IPS-20b (cell line): Measurements from ENCODE around the gene MKNK1.

Source experiments
- H3K27ac ChIP-seq: one replicate; pipeline ENCODE4 v1.5.1; 2013; ENCODE audit warnings: low read length
- H3K27me3 ChIP-seq: 2 replicates; pipeline ENCODE4 v1.6.1; 2013; ENCODE audit warnings: mild to moderate bottlenecking, low read length, inconsistent platforms; ENCODE audit not compliant: insufficient read depth
- H3K36me3 ChIP-seq: 2 replicates; pipeline ENCODE4 v1.6.1; 2013; ENCODE audit warnings: low read depth, mild to moderate bottlenecking, inconsistent platforms, low read length, moderate library complexity; ENCODE audit not compliant: insufficient read depth
- H3K4me1 ChIP-seq: 2 replicates; pipeline ENCODE4 v1.6.1; 2013; ENCODE audit warnings: mild to moderate bottlenecking, control low read depth, inconsistent platforms, low read length, moderate library complexity; ENCODE audit not compliant: insufficient read depth
- H3K4me3 ChIP-seq: 2 replicates; pipeline ENCODE4 v1.5.1; 2013; ENCODE audit warnings: mild to moderate bottlenecking, low read length, inconsistent platforms
- H3K9ac ChIP-seq: 2 replicates; pipeline ENCODE4 v1.6.1; 2013; ENCODE audit warnings: low read depth, mild to moderate bottlenecking, inconsistent platforms, low read length, moderate library complexity
- H3K9me3 ChIP-seq: 2 replicates; pipeline ENCODE4 v1.6.1; 2013; ENCODE audit warnings: mild to moderate bottlenecking, low read depth, low read length, inconsistent platforms; ENCODE audit not compliant: insufficient read depth

Gene MKNK1

DNA sequence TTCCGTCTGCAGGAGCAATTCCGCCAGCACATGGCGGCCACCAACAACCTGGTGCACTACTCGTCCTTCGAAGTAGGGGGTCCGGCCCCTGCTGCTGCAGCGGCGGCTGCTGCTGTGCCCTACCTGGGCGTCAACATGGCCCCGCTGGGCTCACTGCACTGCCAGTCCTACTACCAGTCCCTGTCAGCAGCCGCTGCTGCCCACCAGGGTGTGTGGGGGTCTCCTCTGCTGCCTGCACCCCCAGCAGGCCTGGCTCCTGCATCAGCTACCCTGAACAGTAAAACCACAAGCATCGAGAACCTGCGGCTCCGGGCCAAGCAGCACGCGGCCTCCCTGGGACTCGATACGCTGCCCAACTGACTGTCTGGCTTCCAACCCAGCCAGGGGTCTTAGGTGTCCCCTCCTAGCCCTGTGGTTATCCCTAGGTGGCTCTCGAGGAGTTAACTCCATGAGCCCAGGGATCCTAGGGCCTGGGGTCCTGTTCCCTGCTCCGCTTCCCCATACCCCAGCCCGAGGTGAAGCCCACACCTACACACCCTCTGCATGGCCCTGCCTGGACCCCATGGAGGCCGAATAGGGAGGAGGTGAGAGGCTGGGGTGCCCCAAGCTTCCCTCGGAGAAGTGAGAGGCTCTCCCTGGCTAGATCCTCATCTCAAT lies 91.8 kb downstream of the MKNK1 start:
- H3K9ac ChIP-seq: no peak overlapping the region
- H3K27ac ChIP-seq: no peak overlapping the region
- no peaks in the 10 kb centered on the region for H3K9me3 ChIP-seq
- no peak overlapping the region for H3K4me3 ChIP-seq
- H3K36me3 ChIP-seq: no peaks in the 10 kb centered on the region
- H3K27me3 ChIP-seq: peaks cover 56% of the 10 kb centered on the region
- peaks cover 9% of the 10 kb centered on the region for H3K4me1 ChIP-seq

DNA sequence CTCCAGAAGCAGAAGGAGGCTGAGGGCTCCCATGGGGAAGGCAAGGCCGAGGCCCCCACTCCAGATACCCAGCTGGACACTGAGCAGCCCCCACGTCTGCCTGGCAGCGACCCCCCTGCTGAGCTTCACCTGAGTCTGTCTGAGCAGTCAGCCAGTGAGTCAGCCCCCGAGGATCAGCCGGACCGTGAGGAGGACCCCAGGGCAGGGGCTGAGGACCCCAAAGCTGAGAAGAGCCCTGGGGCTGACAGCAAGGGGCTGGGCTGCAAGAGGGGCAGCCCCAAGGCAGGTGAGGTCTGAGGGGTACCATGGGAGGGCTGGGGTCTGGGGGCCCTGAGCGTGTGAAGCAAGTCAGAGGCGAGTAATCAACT lies 93.1 kb downstream of the MKNK1 start:
- no peak overlapping the region for H3K4me3 ChIP-seq
- no peak overlapping the region for H3K9ac ChIP-seq
- H3K27me3 ChIP-seq: peaks cover 44% of the 10 kb centered on the region
- no peaks in the 10 kb centered on the region for H3K9me3 ChIP-seq
- H3K36me3 ChIP-seq: no peaks in the 10 kb centered on the region
- no peaks in the 10 kb centered on the region; the same call in 1 of the 2 replicates for H3K4me1 ChIP-seq
- H3K27ac ChIP-seq: no peak overlapping the region

DNA sequence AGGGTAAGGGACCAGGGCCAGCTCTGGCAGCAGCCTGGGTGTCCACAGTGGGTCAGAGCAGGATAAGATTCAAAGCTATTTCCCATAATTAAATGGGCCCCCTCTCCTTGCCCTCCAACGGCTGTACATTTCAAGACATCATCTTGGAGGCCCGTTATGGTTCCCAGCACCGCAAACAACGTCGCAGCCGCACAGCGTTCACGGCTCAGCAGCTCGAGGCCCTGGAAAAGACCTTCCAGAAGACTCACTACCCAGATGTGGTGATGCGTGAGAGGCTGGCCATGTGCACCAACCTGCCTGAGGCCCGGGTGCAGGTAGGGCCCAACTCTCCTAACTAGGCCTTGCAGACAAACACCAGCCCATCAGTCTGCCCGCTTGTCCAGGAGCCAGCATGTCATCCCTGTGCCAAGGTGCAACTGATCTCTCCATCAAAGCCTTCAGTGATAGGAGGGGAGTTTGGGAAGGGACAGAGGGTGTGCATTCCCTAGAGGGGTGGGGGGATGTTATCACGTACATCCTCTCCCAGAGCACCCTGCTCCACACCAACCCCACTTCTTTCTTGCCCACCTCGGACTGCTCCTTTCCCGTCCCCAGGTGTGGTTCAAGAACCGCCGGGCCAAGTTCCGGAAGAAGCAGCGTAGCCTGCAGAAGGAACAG lies 93.6 kb downstream of the MKNK1 start:
- no peaks in the 10 kb centered on the region for H3K36me3 ChIP-seq
- H3K9ac ChIP-seq: no peak overlapping the region
- no peak overlapping the region for H3K4me3 ChIP-seq
- peaks cover 38% of the 10 kb centered on the region for H3K27me3 ChIP-seq
- no peak overlapping the region for H3K27ac ChIP-seq
- H3K4me1 ChIP-seq: no peaks in the 10 kb centered on the region; the same call in 1 of the 2 replicates
- no peaks in the 10 kb centered on the region for H3K9me3 ChIP-seq

DNA sequence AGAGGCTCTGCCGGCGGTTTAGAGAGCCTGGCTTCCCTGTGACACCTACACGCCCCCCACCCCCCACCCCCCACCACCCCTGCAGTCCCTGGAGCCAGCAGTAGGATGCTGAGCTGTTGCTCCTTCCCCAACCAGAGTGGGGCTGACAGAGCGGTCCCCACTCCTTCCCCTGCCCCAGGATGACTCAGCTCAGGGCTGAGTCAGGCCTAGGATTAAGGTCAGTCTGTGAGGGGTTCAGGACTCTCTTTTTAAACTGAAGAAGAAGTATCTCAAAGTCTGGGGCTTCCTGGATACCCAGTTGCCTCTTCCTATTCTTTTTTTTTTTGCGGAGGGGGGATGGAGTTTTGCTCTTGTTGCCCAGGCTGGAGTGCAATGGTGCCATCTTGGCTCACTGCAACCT lies 95.3 kb downstream of the MKNK1 start:
- Histone ChIP-seq H3K9me3 (no peaks in the 10 kb centered on the region), H3K36me3 (no peaks in the 10 kb centered on the region), H3K27ac (no peak overlapping the region), H3K4me3 (no peak overlapping the region), H3K9ac (no peak overlapping the region), H3K4me1 (no peaks in the 10 kb centered on the region; the same call in 1 of the 2 replicates), H3K27me3 (peaks cover 25% of the 10 kb centered on the region)
